OCI-M2 (cell line): ENCODE data around the gene ERO1A.

Experiments used
- DNase-seq: peaks from one replicate; lab custom pipeline; 2025; ENCODE audit not compliant: unreplicated experiment; lab: John Stamatoyannopoulos, UW

The ERO1A gene

GRCh38 chr14:52701223-52701622, 5.9 kb upstream of the ERO1A start:
- DNase-seq: no peak

- no peak for DNase-seq
Measured at GRCh38 chr14:52700701-52701172, 5.4 kb upstream of the ERO1A start.

- no peak for DNase-seq
Measured at GRCh38 chr14:52694761-52695480, 437 bp downstream of the ERO1A start.

- DNase-seq: no peak
Measured at GRCh38 chr14:52693532-52693931, 1.8 kb downstream of the ERO1A start.

GRCh38 chr14:52693036-52693435, 2.3 kb downstream of the ERO1A start:
- no peak for DNase-seq

- DNase-seq: no peak
Measured at GRCh38 chr14:52692248-52692962, 3.0 kb downstream of the ERO1A start.

- no peak for DNase-seq
Measured at GRCh38 chr14:52690983-52691760, 4.2 kb downstream of the ERO1A start.

GRCh38 chr14:52686176-52686575, 9.2 kb downstream of the ERO1A start:
- DNase-seq: no peak

GRCh38 chr14:52683985-52684520, 11.3 kb downstream of the ERO1A start:
- DNase-seq: no peak

- no peak for DNase-seq
Measured at GRCh38 chr14:52678591-52678990, 16.8 kb downstream of the ERO1A start.

GRCh38 chr14:52663850-52664249, 31.5 kb downstream of the ERO1A start:
- DNase-seq: no peak

- DNase-seq: no peak
Measured at GRCh38 chr14:52661314-52661713, 34.0 kb downstream of the ERO1A start.

GRCh38 chr14:52660832-52661231, 34.5 kb downstream of the ERO1A start:
- no peak for DNase-seq

GRCh38 chr14:52660325-52660724, 35.0 kb downstream of the ERO1A start:
- DNase-seq: no peak

GRCh38 chr14:52656905-52657304, 38.5 kb downstream of the ERO1A start:
- no peak for DNase-seq

GRCh38 chr14:52650774-52651173, 44.6 kb downstream of the ERO1A start:
- no peak for DNase-seq

- no peak for DNase-seq
Measured at GRCh38 chr14:52649511-52649910, 45.8 kb downstream of the ERO1A start.

- no peak for DNase-seq
Measured at GRCh38 chr14:52641745-52642144, 53.6 kb downstream of the ERO1A start.

- DNase-seq: no peak
Measured at GRCh38 chr14:52640137-52640536, 55.2 kb downstream of the ERO1A start.

GRCh38 chr14:52619687-52620086, 75.7 kb downstream of the ERO1A start:
- no peak for DNase-seq

- no peak for DNase-seq
Measured at GRCh38 chr14:52618602-52619001, 76.8 kb downstream of the ERO1A start.
